Brain microvascular endothelial cell (primary cell): ENCODE data around the gene ERI3.

Experiments used
- DNase-seq: peaks from one replicate; pipeline ENCODE4 v3.0.0-alpha.2; 2020
- H3K27ac ChIP-seq: fragments of 250-450 bp; sonication (Bioruptor Pico); 2 replicates; pipeline ENCODE4 v1.5.1; 2020; ENCODE audit warnings: mild to moderate bottlenecking, moderate library complexity
- H3K27me3 ChIP-seq: fragments of 250-450 bp; sonication (Bioruptor Pico); replicated peaks from 2 replicates; pipeline ENCODE4 v1.5.1; 2020; ENCODE audit warnings: mild to moderate bottlenecking
- H3K36me3 ChIP-seq: fragments of 250-450 bp; sonication (Bioruptor Pico); replicated peaks from 2 replicates; pipeline ENCODE4 v1.5.1; 2020; ENCODE audit warnings: mild to moderate bottlenecking
- H3K4me3 ChIP-seq: 2 replicates; pipeline ENCODE4 v1.5.1; 2011; ENCODE audit warnings: low read depth, mild to moderate bottlenecking, control low read depth, low read length, moderate library complexity
- in situ Hi-C: cut with HindIII; loops from 2 replicates; pipeline ENCODE4 v1.10.0; 2017; ENCODE audit warnings: low sequenced_read_pairs, low pct_ligation_motif_present
- TF ChIP-seq, protein P1 (sequence below): IDR thresholded peaks from 2 replicates; pipeline ENCODE4 v1.5.1; 2011; ENCODE audit warnings: low read depth, mild to moderate bottlenecking, moderate library complexity, low read length, control low read depth, inconsistent platforms; ENCODE audit errors: missing control alignments

The ERI3 gene

GRCh38 chr1:44302541-44302940 lies 52.5 kb downstream of the ERI3 start:
- in situ Hi-C loops = no loop called here
- DNase-seq = no peak
- Histone ChIP-seq H3K4me3 (no peak overlapping the region), H3K27ac (no peak overlapping the region), H3K36me3 (peaks cover 30% of the 10 kb centered on the region), H3K27me3 (no peaks in the 10 kb centered on the region)
- TF ChIP-seq, protein P1, sequence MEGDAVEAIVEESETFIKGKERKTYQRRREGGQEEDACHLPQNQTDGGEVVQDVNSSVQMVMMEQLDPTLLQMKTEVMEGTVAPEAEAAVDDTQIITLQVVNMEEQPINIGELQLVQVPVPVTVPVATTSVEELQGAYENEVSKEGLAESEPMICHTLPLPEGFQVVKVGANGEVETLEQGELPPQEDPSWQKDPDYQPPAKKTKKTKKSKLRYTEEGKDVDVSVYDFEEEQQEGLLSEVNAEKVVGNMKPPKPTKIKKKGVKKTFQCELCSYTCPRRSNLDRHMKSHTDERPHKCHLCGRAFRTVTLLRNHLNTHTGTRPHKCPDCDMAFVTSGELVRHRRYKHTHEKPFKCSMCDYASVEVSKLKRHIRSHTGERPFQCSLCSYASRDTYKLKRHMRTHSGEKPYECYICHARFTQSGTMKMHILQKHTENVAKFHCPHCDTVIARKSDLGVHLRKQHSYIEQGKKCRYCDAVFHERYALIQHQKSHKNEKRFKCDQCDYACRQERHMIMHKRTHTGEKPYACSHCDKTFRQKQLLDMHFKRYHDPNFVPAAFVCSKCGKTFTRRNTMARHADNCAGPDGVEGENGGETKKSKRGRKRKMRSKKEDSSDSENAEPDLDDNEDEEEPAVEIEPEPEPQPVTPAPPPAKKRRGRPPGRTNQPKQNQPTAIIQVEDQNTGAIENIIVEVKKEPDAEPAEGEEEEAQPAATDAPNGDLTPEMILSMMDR = no peak

DNA sequence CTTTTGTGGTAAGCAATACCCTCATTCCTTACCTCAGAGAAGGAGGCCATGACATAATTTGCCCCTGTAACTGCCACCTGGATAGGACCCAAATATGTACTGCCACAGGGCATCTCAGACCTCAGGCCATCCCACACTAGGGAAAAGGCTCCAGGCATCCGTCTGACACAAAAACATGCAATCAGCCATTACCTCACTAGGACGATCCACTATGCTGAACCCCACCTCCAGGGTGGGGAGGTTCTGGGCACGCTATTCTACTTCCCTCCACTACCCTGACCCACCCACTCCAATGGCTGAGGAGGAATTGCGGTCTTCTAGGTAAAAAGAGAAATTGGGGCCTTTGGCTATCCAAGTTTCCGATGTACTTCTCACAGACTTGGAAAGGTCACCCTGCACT lies 53.6 kb downstream of the ERI3 start:
- H3K4me3 ChIP-seq = no peak overlapping the region
- TF ChIP-seq, protein P1 = no peak
- in situ Hi-C loops = no loop called here
- H3K27me3 ChIP-seq = no peaks in the 10 kb centered on the region
- H3K36me3 ChIP-seq = peaks cover 24% of the 10 kb centered on the region
- no peak for DNase-seq
- H3K27ac ChIP-seq = no peak overlapping the region

- Histone ChIP-seq H3K27ac (no peak overlapping the region), H3K27me3 (no peaks in the 10 kb centered on the region), H3K36me3 (peaks cover 26% of the 10 kb centered on the region), H3K4me3 (no peak overlapping the region)
- TF ChIP-seq, protein P1 = no peak
- in situ Hi-C loops = no loop called here
- no peak for DNase-seq
Measured at GRCh38 chr1:44300852-44301251, 54.2 kb downstream of the ERI3 start.

GRCh38 chr1:44297695-44298400 lies 57.2 kb downstream of the ERI3 start:
- Histone ChIP-seq H3K27me3 (no peaks in the 10 kb centered on the region), H3K36me3 (peaks cover 39% of the 10 kb centered on the region), H3K27ac (no peak overlapping the region), H3K4me3 (no peak overlapping the region)
- TF ChIP-seq, protein P1 = no peak
- in situ Hi-C loops = no loop called here
- no peak for DNase-seq

DNA sequence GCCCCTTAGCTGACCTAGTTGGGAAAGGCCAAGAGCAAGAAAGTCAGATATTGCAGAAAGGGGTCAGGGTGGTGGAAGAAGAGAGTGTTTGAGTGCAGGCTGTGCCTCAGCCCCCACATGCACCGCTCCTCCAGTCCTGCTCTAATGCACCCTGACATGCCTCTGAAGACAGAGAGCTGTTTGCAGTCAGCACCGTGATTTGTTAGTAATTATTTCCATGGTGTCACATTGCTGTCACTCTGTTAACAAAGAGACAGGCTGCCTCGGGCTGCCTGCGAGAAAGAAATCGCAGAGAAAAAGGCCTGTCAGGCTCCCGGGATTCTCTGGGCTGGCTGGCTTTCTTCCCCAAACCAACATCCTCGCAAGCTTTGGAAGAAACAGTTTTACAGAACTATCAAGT lies 58.3 kb downstream of the ERI3 start:
- TF ChIP-seq, protein P1 = no peak
- in situ Hi-C loops = no loop called here
- Histone ChIP-seq H3K36me3 (peaks cover 36% of the 10 kb centered on the region), H3K27me3 (no peaks in the 10 kb centered on the region), H3K27ac (no peak overlapping the region), H3K4me3 (no peak overlapping the region)
- DNase-seq = no peak

GRCh38 chr1:44296086-44296485 lies 59.0 kb downstream of the ERI3 start:
- Histone ChIP-seq H3K27ac (no peak overlapping the region), H3K4me3 (no peak overlapping the region), H3K27me3 (no peaks in the 10 kb centered on the region), H3K36me3 (peaks cover 33% of the 10 kb centered on the region)
- DNase-seq = no peak
- in situ Hi-C loops = no loop called here
- TF ChIP-seq, protein P1 = no peak
